ENCODE measurements around the gene HIP1. TPM values are rescaled to one million over a fixed set of nuclear protein-coding genes. Genes with fewer than 3 reads are reported as not detected.
A peak's percentile ranks its signal among the peaks of the same experiment; 100 is the strongest.
"Not testable (repeated sequence)": the region's sequence is repeated elsewhere in the genome, so short reads cannot be mapped to it uniquely, and the experiment has no call there.

HIP1 gene
- total RNA-seq, 1 donor: 25.7 TPM

GRCh38 chr7:75639071-75639885 lies 99.5 kb downstream of the HIP1 start:
- Histone ChIP-seq H4K20me1 (ENCODE audit: insufficient read depth, low read length) (peaks cover 4% of the 10 kb centered on the region), H3K4me2 (ENCODE audit: insufficient read depth, low read length) (peak overlapping the region; percentile 93), H3K9me3 (ENCODE audit: low read depth, low read length) (no peaks in the 10 kb centered on the region), H3K79me2 (ENCODE audit: insufficient read depth, low read length) (peaks cover 8% of the 10 kb centered on the region), H3K27me3 (ENCODE audit: insufficient read depth, low read length) (no peaks in the 10 kb centered on the region), H3K27ac (ENCODE audit: low read depth, low read length) (peak overlapping the region; percentile 28), H2AFZ (ENCODE audit: low read length) (peak overlapping the region; percentile 27), H3K4me1 (ENCODE audit: insufficient read depth, low read length) (peaks cover 13% of the 10 kb centered on the region), H3K4me3 (ENCODE audit: insufficient read depth, low read length) (peak overlapping the region; percentile 77), H3K36me3 (ENCODE audit: insufficient read depth, low read length) (no peaks in the 10 kb centered on the region)
- peak; percentile 94 for DNase-seq (ENCODE audit: insufficient read length, low spot score, missing footprints)
- TF ChIP-seq, protein P1, sequence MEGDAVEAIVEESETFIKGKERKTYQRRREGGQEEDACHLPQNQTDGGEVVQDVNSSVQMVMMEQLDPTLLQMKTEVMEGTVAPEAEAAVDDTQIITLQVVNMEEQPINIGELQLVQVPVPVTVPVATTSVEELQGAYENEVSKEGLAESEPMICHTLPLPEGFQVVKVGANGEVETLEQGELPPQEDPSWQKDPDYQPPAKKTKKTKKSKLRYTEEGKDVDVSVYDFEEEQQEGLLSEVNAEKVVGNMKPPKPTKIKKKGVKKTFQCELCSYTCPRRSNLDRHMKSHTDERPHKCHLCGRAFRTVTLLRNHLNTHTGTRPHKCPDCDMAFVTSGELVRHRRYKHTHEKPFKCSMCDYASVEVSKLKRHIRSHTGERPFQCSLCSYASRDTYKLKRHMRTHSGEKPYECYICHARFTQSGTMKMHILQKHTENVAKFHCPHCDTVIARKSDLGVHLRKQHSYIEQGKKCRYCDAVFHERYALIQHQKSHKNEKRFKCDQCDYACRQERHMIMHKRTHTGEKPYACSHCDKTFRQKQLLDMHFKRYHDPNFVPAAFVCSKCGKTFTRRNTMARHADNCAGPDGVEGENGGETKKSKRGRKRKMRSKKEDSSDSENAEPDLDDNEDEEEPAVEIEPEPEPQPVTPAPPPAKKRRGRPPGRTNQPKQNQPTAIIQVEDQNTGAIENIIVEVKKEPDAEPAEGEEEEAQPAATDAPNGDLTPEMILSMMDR (IDR thresholded peaks at IDR 0.05; ENCODE audit: extremely low read depth, low read depth, low read length): no peak

DNA sequence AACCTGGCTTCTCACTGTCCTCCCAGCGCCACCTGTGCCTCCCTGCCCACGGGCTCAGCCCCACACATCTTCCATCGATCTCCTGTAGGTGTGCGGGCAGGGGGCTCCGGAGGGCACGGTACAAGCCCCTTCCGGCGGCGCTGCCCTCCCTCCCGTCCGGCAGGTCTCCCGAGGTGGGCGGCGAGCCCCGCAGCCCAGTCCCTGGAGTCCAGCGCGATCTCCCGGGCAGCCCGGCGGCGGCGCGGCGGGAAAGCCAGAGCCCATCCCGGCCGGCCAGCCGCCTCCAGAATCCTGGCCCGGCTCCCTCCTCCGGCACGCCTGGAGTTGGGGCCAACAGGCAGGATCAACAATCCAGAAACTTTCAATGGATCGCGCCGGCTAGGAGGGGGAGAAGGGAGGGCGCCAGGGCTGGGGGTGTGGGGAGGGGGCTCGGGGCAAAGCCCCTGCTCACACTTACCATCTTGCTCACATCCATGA lies 100.1 kb downstream of the HIP1 start:
- Histone ChIP-seq H3K79me2 (ENCODE audit: insufficient read depth, low read length) (peaks cover 8% of the 10 kb centered on the region), H2AFZ (ENCODE audit: low read length) (peak overlapping the region; percentile 51), H3K27ac (ENCODE audit: low read depth, low read length) (no peak overlapping the region), H3K4me2 (ENCODE audit: insufficient read depth, low read length) (peak overlapping the region; percentile 93), H3K9me3 (ENCODE audit: low read depth, low read length) (no peaks in the 10 kb centered on the region), H3K36me3 (ENCODE audit: insufficient read depth, low read length) (no peaks in the 10 kb centered on the region), H3K4me3 (ENCODE audit: insufficient read depth, low read length) (peak overlapping the region; percentile 77), H3K4me1 (ENCODE audit: insufficient read depth, low read length) (peaks cover 13% of the 10 kb centered on the region), H4K20me1 (ENCODE audit: insufficient read depth, low read length) (peaks cover 7% of the 10 kb centered on the region), H3K27me3 (ENCODE audit: insufficient read depth, low read length) (no peaks in the 10 kb centered on the region)
- peak; percentile 96 for DNase-seq (ENCODE audit: insufficient read length, low spot score, missing footprints)
- TF ChIP-seq, protein P1 (IDR thresholded peaks at IDR 0.05; ENCODE audit: extremely low read depth, low read depth, low read length): no peak

DNA sequence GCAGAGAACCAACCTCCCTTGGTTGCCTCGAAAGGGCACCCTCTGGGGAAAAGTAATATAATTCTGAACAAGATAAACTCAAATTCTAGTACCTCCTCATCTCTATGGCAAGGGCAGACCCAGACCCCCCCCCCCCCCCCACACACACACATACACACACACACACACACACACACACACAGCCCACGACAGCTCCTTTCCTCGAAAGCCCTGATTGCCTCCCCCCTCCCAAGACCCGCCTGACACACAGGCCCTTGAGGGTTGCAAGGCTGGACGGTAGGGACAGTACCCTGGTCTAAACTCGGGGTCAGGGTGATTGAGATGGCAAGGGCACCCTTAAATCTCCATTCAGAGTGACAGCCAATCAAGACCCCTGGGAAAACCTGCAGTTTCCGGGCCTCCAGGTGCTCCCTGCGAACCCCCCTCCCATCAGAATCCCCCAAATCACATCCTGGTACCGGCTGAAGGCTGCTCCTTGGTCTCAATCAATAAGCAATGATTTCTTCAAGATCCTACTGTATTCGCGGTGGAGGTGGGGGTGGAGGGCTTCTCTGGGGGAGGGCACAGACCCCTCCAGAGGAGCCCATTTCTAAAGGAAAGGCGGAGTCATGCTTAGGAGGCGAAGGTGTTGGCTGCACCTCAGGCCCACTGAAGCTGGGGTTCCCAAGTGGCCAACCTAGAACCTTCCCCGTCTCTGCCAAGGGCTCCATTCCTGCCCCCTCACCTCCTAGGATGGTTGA lies 100.7 kb downstream of the HIP1 start:
- TF ChIP-seq, protein P1 (IDR thresholded peaks at IDR 0.05; ENCODE audit: extremely low read depth, low read depth, low read length): no peak
- Histone ChIP-seq H3K4me1 (ENCODE audit: insufficient read depth, low read length) (peaks cover 13% of the 10 kb centered on the region), H3K4me3 (ENCODE audit: insufficient read depth, low read length) (peak overlapping the region; percentile 77), H3K4me2 (ENCODE audit: insufficient read depth, low read length) (peak overlapping the region; percentile 93), H3K36me3 (ENCODE audit: insufficient read depth, low read length) (no peaks in the 10 kb centered on the region), H4K20me1 (ENCODE audit: insufficient read depth, low read length) (peaks cover 7% of the 10 kb centered on the region), H3K27me3 (ENCODE audit: insufficient read depth, low read length) (no peaks in the 10 kb centered on the region), H2AFZ (ENCODE audit: low read length) (peak overlapping the region; percentile 51), H3K79me2 (ENCODE audit: insufficient read depth, low read length) (peaks cover 8% of the 10 kb centered on the region), H3K27ac (ENCODE audit: low read depth, low read length) (no peak overlapping the region), H3K9me3 (ENCODE audit: low read depth, low read length) (no peaks in the 10 kb centered on the region)
- DNase-seq (ENCODE audit: insufficient read length, low spot score, missing footprints): no peak

- DNase-seq (ENCODE audit: insufficient read length, low spot score, missing footprints): no peak
- Histone ChIP-seq H3K79me2 (ENCODE audit: insufficient read depth, low read length) (peaks cover 8% of the 10 kb centered on the region), H2AFZ (ENCODE audit: low read length) (no peak overlapping the region), H3K36me3 (ENCODE audit: insufficient read depth, low read length) (no peaks in the 10 kb centered on the region), H4K20me1 (ENCODE audit: insufficient read depth, low read length) (peaks cover 15% of the 10 kb centered on the region), H3K27ac (ENCODE audit: low read depth, low read length) (no peak overlapping the region), H3K4me3 (ENCODE audit: insufficient read depth, low read length) (no peak overlapping the region), H3K4me2 (ENCODE audit: insufficient read depth, low read length) (no peak overlapping the region), H3K4me1 (ENCODE audit: insufficient read depth, low read length) (peaks cover 13% of the 10 kb centered on the region), H3K27me3 (ENCODE audit: insufficient read depth, low read length) (no peaks in the 10 kb centered on the region), H3K9me3 (ENCODE audit: low read depth, low read length) (no peaks in the 10 kb centered on the region)
- TF ChIP-seq, protein P1 (IDR thresholded peaks at IDR 0.05; ENCODE audit: extremely low read depth, low read depth, low read length): no peak
Observed at GRCh38 chr7:75635036-75635435, 103.7 kb downstream of the HIP1 start.

DNA sequence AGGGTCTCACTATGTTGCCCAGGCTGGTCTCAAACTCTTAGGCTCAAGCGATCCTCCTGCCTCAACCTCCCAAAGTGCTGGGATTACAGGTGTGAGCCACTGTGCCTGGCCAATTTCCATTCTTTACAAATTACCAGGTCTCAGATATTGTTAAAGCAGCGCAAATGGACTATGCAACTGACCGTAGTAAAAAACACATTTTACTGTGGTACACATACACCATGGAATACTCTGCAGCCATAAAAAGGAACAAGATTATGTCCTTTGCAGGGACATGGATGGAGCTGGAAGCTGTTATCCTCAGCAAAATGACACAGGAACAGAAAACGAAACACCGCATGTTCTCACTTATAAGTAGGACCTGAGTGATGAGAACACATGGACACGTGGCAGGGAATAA lies 106.2 kb downstream of the HIP1 start:
- not testable (repeated sequence) for H3K9me3 ChIP-seq (ENCODE audit: low read depth, low read length); H3K4me3 ChIP-seq (ENCODE audit: insufficient read depth, low read length); H3K27me3 ChIP-seq (ENCODE audit: insufficient read depth, low read length); DNase-seq (ENCODE audit: insufficient read length, low spot score, missing footprints); H3K4me1 ChIP-seq (ENCODE audit: insufficient read depth, low read length); H2AFZ ChIP-seq (ENCODE audit: low read length); H3K36me3 ChIP-seq (ENCODE audit: insufficient read depth, low read length); H3K27ac ChIP-seq (ENCODE audit: low read depth, low read length); H3K4me2 ChIP-seq (ENCODE audit: insufficient read depth, low read length); H3K79me2 ChIP-seq (ENCODE audit: insufficient read depth, low read length)
- H4K20me1 ChIP-seq (ENCODE audit: insufficient read depth, low read length): peaks cover 11% of the 10 kb centered on the region

Measured in osteoblast (primary cell).